ENCODE results near the gene RPUSD2. TPM values are rescaled to one million over a fixed set of nuclear protein-coding genes. Genes with fewer than 3 reads are reported as not detected.

RPUSD2 gene
- total RNA-seq (10.6 and 11.4 TPM in 2 replicates), polyA plus RNA-seq (7.0 and 7.8 TPM in 2 replicates), polyA minus RNA-seq (8.2 and 11.1 TPM in 2 replicates), Bru-seq, nascent RNA (percentile 64 among the genes with signal in this experiment), BruChase-seq, experiment 1, labeled RNA remaining after a 6-hour chase (percentile 40 among the genes with signal in this experiment), BruChase-seq, experiment 2, labeled RNA remaining after a 2-hour chase (percentile 56 among the genes with signal in this experiment)
- polyA plus RNA-seq (2011; cell fraction: cytosol; rRNA removed) = 6.3 and 6.7 TPM in 2 replicates
- 4.7 and 4.9 TPM in 2 replicates for polyA plus RNA-seq (2011; cell fraction: nucleus; rRNA removed)
- polyA plus RNA-seq (2012) = 7.1 and 7.4 TPM in 2 replicates
- polyA minus RNA-seq (2011; cell fraction: cytosol; rRNA and poly(A)+ RNA removed) = 15.4 TPM
- 2.8 and 3.5 TPM in 2 replicates for polyA minus RNA-seq (2011; cell fraction: nucleus; rRNA and poly(A)+ RNA removed)
- long read RNA-seq, transcript RPUSD2-203 (1 exons, 631 nt) = minor isoform, 7 of 56 reads
- long read RNA-seq, transcript RPUSD2-201 (3 exons, 2,358 nt) = major isoform, 35 of 56 reads
- long read RNA-seq, partial matches to known transcripts = 0 of 56 reads
- long read RNA-seq, other reads (novel, unspliced or antisense) = 14 of 56 reads

GRCh38 chr15:40569129-40569953, at the start of gene RPUSD2:
Gene RPUSD2 (plus strand): TSS chr15:40569299. CDS start chr15:40569338, 39 bp downstream.
- dilution Hi-C loops (cut with MboI; ENCODE audit: extremely low pct_ligation_motif_present, low sequenced_read_pairs) (no loop called here), intact Hi-C loops (cut with micrococcal nuclease) (loop anchor here (2.0 to 10.0 kb wide), 2 partner anchors 25 to 325 kb away; partner anchors contain the start of genes KNL1 and VPS18)
- BruUV-seq (replicated peaks) = TSS peak; percentile 46
- ChIA-PET POLR2A (interaction anchor here (1.0 to 1.3 kb wide), 2 partner anchors 13 to 20 kb away, joined by 3 to 6 read pairs; no protein-coding TSS in a partner anchor), CTCF (interaction anchor here (0.6 to 1.8 kb wide), 9 partner anchors 10 to 326 kb away, joined by 3 to 37 read pairs (median 4); partner anchors contain the start of genes KNL1 and VPS18)
- Histone ChIP-seq H3K9me3 (replicated peaks; ENCODE audit: control insufficient read depth, insufficient read depth, low read length) (no peaks in the 10 kb centered on the region), H3K79me2 (ENCODE audit: control insufficient read depth, insufficient read depth, low read length) (peaks cover 18% of the 10 kb centered on the region), H3K4me3 (replicated peaks in 1 of 3; ENCODE audit: insufficient read depth in 1 of 3, low read depth in 1 of 3, low read length in 3 of 3) (peak within 1 kb of the TSS; percentile 60 to 78 (median 64)), H4K20me1 (replicated peaks; ENCODE audit: control insufficient read depth, extremely low read depth, insufficient read depth, low read length) (no peaks in the 10 kb centered on the region), H3K9ac (replicated peaks; ENCODE audit: extremely low read depth, insufficient read depth, low read length) (peak within 1 kb of the TSS; percentile 57), H3K4me1 (ENCODE audit: control insufficient read depth, extremely low read depth, insufficient read depth, low read length) (peaks cover 18% of the 10 kb centered on the region), H2AFZ (ENCODE audit: low read depth, low read length) (peak within 1 kb of the TSS; percentile 81), H3K36me3 (ENCODE audit: control insufficient read depth in 2 of 2, extremely low read depth in 1 of 2, insufficient read depth in 2 of 2, low read length in 2 of 2) (peaks cover 2 to 14% of the 10 kb centered on the region in 2 experiments), H3K4me2 (ENCODE audit: insufficient read depth, low read length) (peak within 1 kb of the TSS; percentile 92), H3K27me3 (ENCODE audit: control insufficient read depth in 2 of 2, insufficient read depth in 2 of 2, low read length in 2 of 2) (no peaks in the 10 kb centered on the region), H3K27ac (ENCODE audit: insufficient read depth, low read depth, low read length) (peak within 1 kb of the TSS; percentile 6), H3K9me1 (replicated peaks; ENCODE audit: control insufficient read depth, extremely low read depth, insufficient read depth, low read length) (no peaks in the 10 kb centered on the region)
- TF ChIP-seq POLR2AphosphoS5 (IDR thresholded peaks at IDR 0.05; ENCODE audit: insufficient read depth, low read depth, low read length) = peak; percentile 76
- no peak for TF ChIP-seq CTCF (IDR thresholded peaks at IDR 0.05; ENCODE audit: extremely low read depth in 1 of 2, insufficient read depth in 1 of 2, low read depth in 1 of 2, low read length in 2 of 2)
- peak; percentile 60 for TF ChIP-seq MYC (IDR thresholded peaks at IDR 0.05; ENCODE audit: low read depth, low read length)
- TF ChIP-seq MAX (IDR thresholded peaks at IDR 0.05; ENCODE audit: insufficient read depth, insufficient read length) = peak; percentile 38
- TF ChIP-seq FOS (IDR thresholded peaks at IDR 0.05; ENCODE audit: borderline replicate concordance, insufficient read depth, low read length) = no peak
- no peak for TF ChIP-seq JUN (IDR thresholded peaks at IDR 0.05; ENCODE audit: borderline replicate concordance, insufficient read depth, insufficient read length, low read depth)
- peak; percentile 91 for TF ChIP-seq POLR2A (IDR thresholded peaks at IDR 0.05; ENCODE audit: low read depth, low read length)
- TF ChIP-seq EZH2 (IDR thresholded peaks at IDR 0.05; ENCODE audit: borderline replicate concordance, low read depth, low read length, severe bottlenecking) = no peak
- TF ChIP-seq GATA2 (IDR thresholded peaks at IDR 0.05; ENCODE audit: insufficient read depth, insufficient read length, low read depth, low read length) = no peak
- peak; percentile 96 for FAIRE-seq
- DNase-seq (ENCODE audit: low read depth, low spot score) = peak; percentile 92
